PC-3 (cell line): ENCODE measurements around the gene NECAB2.

Experiments used
- EZH2 ChIP-seq: fragments of 300-600 bp; sonication (generic); IDR thresholded peaks from one replicate; pipeline ENCODE4 v1.6.1; 2017; ENCODE audit warnings: antibody characterized with exemption, mild to moderate bottlenecking, low read length; ENCODE audit not compliant: unreplicated experiment
- EZH2phosphoT487 ChIP-seq: fragments of 300-600 bp; sonication (generic); IDR thresholded peaks from 2 replicates; pipeline ENCODE4 v1.6.1; 2018; ENCODE audit warnings: mild to moderate bottlenecking, antibody characterized with exemption, low read length, borderline replicate concordance
- TF ChIP-seq, protein P1 (sequence below): fragments of 300-600 bp; sonication (generic); conservative IDR thresholded peaks from 2 replicates; pipeline ENCODE4 v1.5.1; 2017; ENCODE audit warnings: antibody characterized with exemption, low read depth, mild to moderate bottlenecking, low read length

DNA sequence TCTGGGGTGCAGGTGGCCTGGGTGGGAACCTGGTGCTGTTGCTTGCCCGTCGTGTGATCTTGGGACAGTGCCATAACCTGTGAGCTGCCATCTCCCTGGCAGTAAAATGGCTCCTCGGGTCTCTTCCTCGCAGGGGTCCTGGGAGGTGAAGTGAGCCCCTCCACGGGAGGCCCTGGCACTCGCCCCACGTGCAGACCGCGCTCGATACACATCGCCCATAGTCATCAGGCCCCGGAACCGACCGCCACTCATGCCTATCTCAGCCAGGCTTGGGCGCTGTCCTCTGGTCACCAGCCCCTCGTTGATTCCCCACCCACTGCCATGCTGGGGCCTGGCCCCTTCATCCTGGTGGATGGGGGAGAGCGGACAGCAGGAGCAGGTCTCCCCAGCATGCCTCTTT, 36.5 kb upstream of the NECAB2 start:
- TF ChIP-seq, protein P1, sequence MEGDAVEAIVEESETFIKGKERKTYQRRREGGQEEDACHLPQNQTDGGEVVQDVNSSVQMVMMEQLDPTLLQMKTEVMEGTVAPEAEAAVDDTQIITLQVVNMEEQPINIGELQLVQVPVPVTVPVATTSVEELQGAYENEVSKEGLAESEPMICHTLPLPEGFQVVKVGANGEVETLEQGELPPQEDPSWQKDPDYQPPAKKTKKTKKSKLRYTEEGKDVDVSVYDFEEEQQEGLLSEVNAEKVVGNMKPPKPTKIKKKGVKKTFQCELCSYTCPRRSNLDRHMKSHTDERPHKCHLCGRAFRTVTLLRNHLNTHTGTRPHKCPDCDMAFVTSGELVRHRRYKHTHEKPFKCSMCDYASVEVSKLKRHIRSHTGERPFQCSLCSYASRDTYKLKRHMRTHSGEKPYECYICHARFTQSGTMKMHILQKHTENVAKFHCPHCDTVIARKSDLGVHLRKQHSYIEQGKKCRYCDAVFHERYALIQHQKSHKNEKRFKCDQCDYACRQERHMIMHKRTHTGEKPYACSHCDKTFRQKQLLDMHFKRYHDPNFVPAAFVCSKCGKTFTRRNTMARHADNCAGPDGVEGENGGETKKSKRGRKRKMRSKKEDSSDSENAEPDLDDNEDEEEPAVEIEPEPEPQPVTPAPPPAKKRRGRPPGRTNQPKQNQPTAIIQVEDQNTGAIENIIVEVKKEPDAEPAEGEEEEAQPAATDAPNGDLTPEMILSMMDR, result no peak
- TF ChIP-seq EZH2 (no peak), EZH2phosphoT487 (no peak)
